A549 (cell line): ENCODE measurements around the gene ZNF521.

Experiments used
- CBX8 ChIP-seq: fragments of 200-600 bp; sonication (generic); IDR thresholded peaks from 2 replicates; pipeline ENCODE4 v1.6.1; 2016
- EP300 ChIP-seq, 2 experiments: fragments of >200 bp; sonication (Bioruptor Twin); formaldehyde crosslinking; IDR thresholded peaks; 2 replicates in 1 of 2; 3 replicates in 1 of 2; pipeline ENCODE4 v1.6.1; 2016 to 2017
- ESRRA ChIP-seq: fragments of 150-350 bp; IDR thresholded peaks from 2 replicates; pipeline ENCODE4 v1.6.1; 2014; ENCODE audit warnings: mild to moderate bottlenecking, low read length, borderline replicate concordance
- HDAC2 ChIP-seq: fragments of 200-600 bp; sonication (generic); IDR thresholded peaks from 2 replicates; pipeline ENCODE4 v1.6.1; 2016
- JUNB ChIP-seq: fragments of >200 bp; sonication (Bioruptor Twin); formaldehyde crosslinking; IDR thresholded peaks from 2 replicates; pipeline ENCODE4 v1.6.1; 2016
- MAFK ChIP-seq: fragments of 450-650 bp; IDR thresholded peaks from 2 replicates; pipeline ENCODE4 v1.6.1; 2014; ENCODE audit not compliant: partially characterized antibody
- MYC ChIP-seq: IDR thresholded peaks from 2 replicates; pipeline ENCODE4 v1.6.1; 2012; ENCODE audit warnings: mild to moderate bottlenecking, inconsistent platforms, low read length, improper control_type of control experiment, borderline replicate concordance
- NR3C1 ChIP-seq: fragments of >200 bp; sonication (Bioruptor Twin); formaldehyde crosslinking; IDR thresholded peaks from 3 replicates; pipeline ENCODE4 v1.6.1; 2017
- POLR2A ChIP-seq: IDR thresholded peaks from 2 replicates; pipeline ENCODE4 v1.6.1; 2012; ENCODE audit warnings: mild to moderate bottlenecking, low read length
- RAD21 ChIP-seq, 2 experiments: fragments of >200 bp in 1 of 2; sonication (Bioruptor Twin) in 1 of 2; formaldehyde crosslinking in 1 of 2; IDR thresholded peaks in 1 of 2; conservative IDR thresholded peaks in 1 of 2; 2 replicates in 1 of 2; 3 replicates in 1 of 2; pipeline ENCODE4 v1.6.1; 2012 to 2018; ENCODE audit warnings: inconsistent platforms in 1 of 2
- RFX5 ChIP-seq: fragments of 450-650 bp; IDR thresholded peaks from 2 replicates; pipeline ENCODE4 v1.7.1; 2014; ENCODE audit warnings: antibody characterized with exemption, mild to moderate bottlenecking, moderate library complexity
- ZC3H11A ChIP-seq: fragments of 450-650 bp; IDR thresholded peaks from 2 replicates; pipeline ENCODE4 v1.6.1; 2014; ENCODE audit warnings: antibody characterized with exemption, mild to moderate bottlenecking
- TF ChIP-seq, protein P1 (sequence below): fragments of >200 bp; sonication (Bioruptor Twin); formaldehyde crosslinking; IDR thresholded peaks from 3 replicates; pipeline ENCODE4 v1.5.1; 2016
- TF ChIP-seq, protein P2 (sequence below): IDR thresholded peaks from 2 replicates; pipeline ENCODE4 v1.6.1; 2012

DNA sequence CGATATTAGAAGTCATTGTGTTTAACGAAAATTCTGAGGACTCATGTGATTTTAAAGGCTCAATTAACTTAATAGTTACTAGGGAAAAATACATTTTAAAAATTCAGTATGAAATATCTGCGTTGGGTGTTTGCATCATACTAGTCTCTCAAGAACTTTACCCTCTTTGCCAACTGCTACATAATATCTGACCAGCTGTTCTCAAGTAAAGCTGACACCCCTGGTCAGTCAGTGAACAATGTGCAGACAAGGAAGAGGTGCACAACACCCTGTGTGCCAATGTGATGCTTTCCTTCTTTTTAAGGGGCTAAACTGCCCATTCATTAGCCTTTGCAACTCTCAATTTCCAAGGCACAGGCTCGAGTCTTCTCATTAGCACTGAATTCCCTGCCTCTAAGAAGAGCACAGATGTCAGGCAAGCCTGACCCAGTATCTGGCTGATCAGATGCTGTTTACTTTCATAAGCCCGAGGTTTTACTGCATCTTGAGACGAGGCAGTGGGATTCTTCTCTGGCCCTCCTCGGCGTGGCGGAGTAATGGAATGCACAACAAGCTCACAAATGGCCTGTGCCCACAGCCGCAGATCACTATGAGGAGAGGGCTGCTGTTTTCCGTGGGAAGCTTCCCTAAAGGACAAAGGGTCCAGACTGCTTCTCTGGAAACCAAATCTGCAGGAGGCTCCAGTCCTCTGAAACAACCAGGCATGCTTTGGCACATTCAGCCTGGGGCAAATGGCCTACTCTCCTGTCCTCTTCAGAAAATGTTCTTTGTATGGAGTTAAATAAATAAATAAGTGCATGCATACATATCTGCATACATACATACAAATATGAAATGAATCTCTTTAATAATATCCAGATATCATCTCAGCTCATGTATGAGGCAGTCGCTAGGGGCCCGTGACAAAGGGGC is 240.3 kb downstream of the ZNF521 start:
- TF ChIP-seq CBX8 (no peak), MYC (no peak), POLR2A (no peak), RFX5 (no peak), ZC3H11A (no peak), JUNB (no peak), HDAC2 (no peak), NR3C1 (no peak), RAD21 (conservative IDR thresholded peaks at IDR 0.05 in 1 of 2, IDR thresholded peaks at IDR 0.05 in 1 of 2) (no peak), MAFK (no peak), EP300 (IDR thresholded peaks at IDR 0.05) (no peak), ESRRA (no peak)
- TF ChIP-seq, protein P1, sequence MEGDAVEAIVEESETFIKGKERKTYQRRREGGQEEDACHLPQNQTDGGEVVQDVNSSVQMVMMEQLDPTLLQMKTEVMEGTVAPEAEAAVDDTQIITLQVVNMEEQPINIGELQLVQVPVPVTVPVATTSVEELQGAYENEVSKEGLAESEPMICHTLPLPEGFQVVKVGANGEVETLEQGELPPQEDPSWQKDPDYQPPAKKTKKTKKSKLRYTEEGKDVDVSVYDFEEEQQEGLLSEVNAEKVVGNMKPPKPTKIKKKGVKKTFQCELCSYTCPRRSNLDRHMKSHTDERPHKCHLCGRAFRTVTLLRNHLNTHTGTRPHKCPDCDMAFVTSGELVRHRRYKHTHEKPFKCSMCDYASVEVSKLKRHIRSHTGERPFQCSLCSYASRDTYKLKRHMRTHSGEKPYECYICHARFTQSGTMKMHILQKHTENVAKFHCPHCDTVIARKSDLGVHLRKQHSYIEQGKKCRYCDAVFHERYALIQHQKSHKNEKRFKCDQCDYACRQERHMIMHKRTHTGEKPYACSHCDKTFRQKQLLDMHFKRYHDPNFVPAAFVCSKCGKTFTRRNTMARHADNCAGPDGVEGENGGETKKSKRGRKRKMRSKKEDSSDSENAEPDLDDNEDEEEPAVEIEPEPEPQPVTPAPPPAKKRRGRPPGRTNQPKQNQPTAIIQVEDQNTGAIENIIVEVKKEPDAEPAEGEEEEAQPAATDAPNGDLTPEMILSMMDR, result no peak
- TF ChIP-seq, protein P2, sequence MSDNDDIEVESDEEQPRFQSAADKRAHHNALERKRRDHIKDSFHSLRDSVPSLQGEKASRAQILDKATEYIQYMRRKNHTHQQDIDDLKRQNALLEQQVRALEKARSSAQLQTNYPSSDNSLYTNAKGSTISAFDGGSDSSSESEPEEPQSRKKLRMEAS, result no peak
